Fibroblast of lung (primary cell): ENCODE data around the gene TCIRG1. TPM values are rescaled to one million over a fixed set of nuclear protein-coding genes. Genes with fewer than 3 reads are reported as not detected.

Source experiments
- DNase-seq, 2 donors: peaks; one replicate each; pipeline versions ENCODE4 v3.0.0 to v3.0.0-alpha.2; 2010; ENCODE audit warnings: low read depth in 2 of 2
- H2AFZ ChIP-seq: 2 replicates; pipeline ENCODE4 v1.5.1; 2012; ENCODE audit warnings: low read length, control low read depth, inconsistent platforms
- H3K27ac ChIP-seq: 2 replicates; pipeline ENCODE4 v1.5.1; 2011; ENCODE audit warnings: low read length, control low read depth; ENCODE audit not compliant: insufficient read depth
- H3K27me3 ChIP-seq: 2 replicates; pipeline ENCODE4 v1.5.1; 2011; ENCODE audit warnings: mild to moderate bottlenecking, low read length; ENCODE audit not compliant: control insufficient read depth, insufficient read depth
- H3K36me3 ChIP-seq: 2 replicates; pipeline ENCODE4 v1.5.1; 2011; ENCODE audit warnings: low read length; ENCODE audit not compliant: control insufficient read depth, insufficient read depth
- H3K4me1 ChIP-seq: 2 replicates; pipeline ENCODE4 v1.5.1; 2011; ENCODE audit warnings: low read length; ENCODE audit not compliant: control insufficient read depth, insufficient read depth; ENCODE audit errors: extremely low read depth
- H3K4me2 ChIP-seq: 2 replicates; pipeline ENCODE4 v1.5.1; 2011; ENCODE audit warnings: low read length, control low read depth; ENCODE audit not compliant: insufficient read depth; ENCODE audit errors: extremely low read depth
- H3K4me3 ChIP-seq, 4 experiments: fragments of 200-600 bp in 1 of 4; sonication (generic) in 1 of 4; replicated peaks in 1 of 4; 2 replicates each; pipeline ENCODE4 v1.5.1; 2011 to 2016; ENCODE audit warnings: low read length in 4 of 4, low read depth in 3 of 4, mild to moderate bottlenecking in 3 of 4, control low read depth in 2 of 4, inconsistent platforms in 1 of 4, mixed read lengths in 1 of 4; ENCODE audit not compliant: insufficient read depth in 1 of 4; ENCODE audit errors: control extremely low read depth in 1 of 4
- H3K79me2 ChIP-seq: 2 replicates; pipeline ENCODE4 v1.5.1; 2012; ENCODE audit warnings: mild to moderate bottlenecking, low read length, inconsistent platforms; ENCODE audit not compliant: control insufficient read depth, insufficient read depth
- H3K9ac ChIP-seq: 2 replicates; pipeline ENCODE4 v1.5.1; 2011; ENCODE audit warnings: mild to moderate bottlenecking, low read length, control low read depth; ENCODE audit not compliant: insufficient read depth
- H3K9me3 ChIP-seq: 2 replicates; pipeline ENCODE4 v1.5.1; 2012; ENCODE audit warnings: low read depth, low read length; ENCODE audit not compliant: control insufficient read depth, insufficient read depth
- H4K20me1 ChIP-seq: 2 replicates; pipeline ENCODE4 v1.5.1; 2011; ENCODE audit warnings: low read length; ENCODE audit not compliant: control insufficient read depth, insufficient read depth; ENCODE audit errors: extremely low read depth
- EZH2 ChIP-seq: IDR thresholded peaks from 2 replicates; pipeline ENCODE4 v1.5.1; 2012; ENCODE audit warnings: low read length, control low read depth, mild to moderate bottlenecking; ENCODE audit errors: missing control alignments
- polyA plus RNA-seq, 2 donors: library from polyadenylated mRNA; depleted of rRNA in 1 of 2; stranded (reverse) in 1 of 2; unstranded in 1 of 2; fragments of >200 nt; gene quantifications; 2 replicates each; pipeline ENCODE4 v1.2.1, GENCODE V29; 2011 to 2012; ENCODE audit warnings: missing spikeins in 1 of 2
- total RNA-seq: library from RNA; depleted of rRNA; stranded (reverse); fragments of >200 nt; gene quantifications from 2 replicates; pipeline ENCODE4 v1.2.1, GENCODE V29; 2014
- TF ChIP-seq, protein P1 (sequence below), 2 donors: IDR thresholded peaks in 1 of 2; conservative IDR thresholded peaks in 1 of 2; 1 replicate in 1 of 2; 2 replicates in 1 of 2; pipeline ENCODE4 v1.5.1; 2011 to 2012; ENCODE audit warnings: low read length in 2 of 2, control low read depth in 1 of 2, inconsistent platforms in 1 of 2, low read depth in 1 of 2, mild to moderate bottlenecking in 1 of 2

Gene TCIRG1
- total and polyA plus RNA-seq, 2 donors (not counting 1 experiment from before 2014, with no cell fraction given), result 26.7 to 46.2 TPM

DNA sequence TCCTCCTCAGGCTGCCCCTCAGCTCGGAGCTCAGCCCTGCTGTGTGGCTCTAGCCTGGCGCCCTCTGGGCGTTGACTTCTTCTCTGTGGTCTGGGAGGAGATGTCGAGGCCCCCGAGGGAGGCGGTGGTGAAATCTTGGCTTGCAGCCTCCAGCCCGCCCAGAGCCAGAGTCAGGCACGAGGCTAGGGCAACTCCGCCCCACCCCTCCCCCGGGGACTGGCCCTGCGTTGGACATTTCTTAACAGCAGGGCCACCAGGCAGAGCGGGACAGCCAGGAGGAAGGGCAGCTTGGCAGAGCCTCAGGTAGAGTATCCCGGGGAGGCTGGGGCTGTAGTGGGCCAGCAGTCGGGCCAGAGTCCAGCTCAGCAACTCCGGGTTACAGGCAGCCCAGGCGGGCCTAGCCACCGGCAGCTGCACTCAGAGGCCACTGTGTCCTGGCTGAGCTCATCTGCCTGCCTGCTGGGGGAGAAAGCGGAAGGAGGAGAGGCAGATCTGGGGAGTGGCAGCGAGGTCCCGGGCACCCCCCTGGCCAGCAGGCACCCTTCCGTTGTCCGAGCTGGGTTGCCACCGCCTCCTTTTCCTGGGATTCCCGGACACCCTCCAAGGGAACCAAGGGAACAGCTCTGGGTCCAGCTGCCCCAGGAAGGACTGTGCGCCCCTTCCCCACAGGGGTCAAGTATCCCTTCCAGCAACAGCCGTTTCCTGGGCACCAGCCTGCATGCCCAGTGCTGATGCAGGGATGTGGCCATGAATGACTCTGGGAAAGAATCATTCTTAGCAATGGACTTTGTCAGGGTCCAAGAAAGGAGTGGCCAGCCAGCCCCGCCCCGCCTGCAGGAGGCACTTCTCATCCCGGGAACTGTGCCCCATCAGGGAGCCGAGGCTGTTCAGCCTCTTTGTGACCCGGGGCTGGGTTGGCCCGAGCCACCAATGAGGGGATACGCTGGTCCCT lies 28.5 kb upstream of the TCIRG1 start, which contains the start of gene ALDH3B1:
Gene ALDH3B1, plus strand, starts transcription at position 238 of the 952 bp plus-strand sequence. CDS start 4,971 bp downstream, outside the sequence.
- DNase-seq, result peak; percentile 74 to 91

DNA sequence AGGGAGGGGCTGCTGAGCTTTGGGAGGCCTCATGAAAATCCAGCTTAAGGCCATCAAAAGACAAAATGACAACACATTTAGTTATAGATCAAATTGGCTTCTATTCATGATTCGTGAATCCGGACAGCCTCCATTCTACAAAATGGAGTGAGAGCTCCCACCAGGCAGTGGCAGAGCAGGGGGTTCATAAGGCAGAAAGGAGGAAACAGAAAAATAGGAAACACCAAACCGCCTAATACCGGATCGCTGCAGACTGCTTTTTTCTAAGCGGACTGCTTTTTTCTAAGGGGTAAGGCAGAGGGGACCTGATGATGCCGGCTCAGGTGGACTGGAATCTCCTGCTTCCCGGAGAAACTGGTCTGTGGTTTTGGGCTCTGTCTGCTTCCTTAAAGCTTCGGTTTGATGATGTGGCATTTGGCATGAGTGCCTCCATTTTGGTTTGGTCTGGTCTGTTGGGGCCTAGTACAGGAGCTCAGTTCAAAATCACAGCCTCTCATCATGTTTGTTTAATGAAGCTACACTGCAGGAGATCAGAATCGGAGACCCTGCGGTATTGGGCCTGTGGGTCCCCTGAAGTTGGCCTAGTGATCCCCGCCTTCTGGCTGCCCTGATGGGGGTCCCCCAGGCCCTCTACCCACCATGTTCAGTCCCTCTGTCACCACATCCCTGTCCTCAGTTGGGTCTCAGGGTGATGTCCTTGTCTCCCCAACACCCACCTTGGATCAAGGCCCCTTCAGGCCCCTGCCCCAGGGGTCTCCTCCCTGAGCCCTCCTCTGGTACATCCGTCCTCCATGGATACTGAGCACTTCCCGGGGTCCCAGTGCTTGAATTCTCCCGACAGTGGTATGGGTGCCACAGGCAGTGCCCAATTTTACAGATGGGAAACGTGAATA lies 27.5 kb upstream of the TCIRG1 start:
- Histone ChIP-seq H3K9me3 (no peaks in the 10 kb centered on the region), H3K36me3 (peaks cover 6% of the 10 kb centered on the region), H3K4me1 (peaks cover 33% of the 10 kb centered on the region), H3K27ac (peak overlapping the region; percentile 97), H3K9ac (peak overlapping the region; percentile 95), H4K20me1 (no peaks in the 10 kb centered on the region), H3K27me3 (no peaks in the 10 kb centered on the region), H2AFZ (no peak overlapping the region), H3K4me3 (peak overlapping the region; percentile 52 to 67 (median 60)), H3K79me2 (peaks cover 21% of the 10 kb centered on the region), H3K4me2 (peak overlapping the region; percentile 85)
- TF ChIP-seq, protein P1, sequence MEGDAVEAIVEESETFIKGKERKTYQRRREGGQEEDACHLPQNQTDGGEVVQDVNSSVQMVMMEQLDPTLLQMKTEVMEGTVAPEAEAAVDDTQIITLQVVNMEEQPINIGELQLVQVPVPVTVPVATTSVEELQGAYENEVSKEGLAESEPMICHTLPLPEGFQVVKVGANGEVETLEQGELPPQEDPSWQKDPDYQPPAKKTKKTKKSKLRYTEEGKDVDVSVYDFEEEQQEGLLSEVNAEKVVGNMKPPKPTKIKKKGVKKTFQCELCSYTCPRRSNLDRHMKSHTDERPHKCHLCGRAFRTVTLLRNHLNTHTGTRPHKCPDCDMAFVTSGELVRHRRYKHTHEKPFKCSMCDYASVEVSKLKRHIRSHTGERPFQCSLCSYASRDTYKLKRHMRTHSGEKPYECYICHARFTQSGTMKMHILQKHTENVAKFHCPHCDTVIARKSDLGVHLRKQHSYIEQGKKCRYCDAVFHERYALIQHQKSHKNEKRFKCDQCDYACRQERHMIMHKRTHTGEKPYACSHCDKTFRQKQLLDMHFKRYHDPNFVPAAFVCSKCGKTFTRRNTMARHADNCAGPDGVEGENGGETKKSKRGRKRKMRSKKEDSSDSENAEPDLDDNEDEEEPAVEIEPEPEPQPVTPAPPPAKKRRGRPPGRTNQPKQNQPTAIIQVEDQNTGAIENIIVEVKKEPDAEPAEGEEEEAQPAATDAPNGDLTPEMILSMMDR (conservative IDR thresholded peaks at IDR 0.05 in 1 of 2, IDR thresholded peaks at IDR 0.05 in 1 of 2; ENCODE audit: low read depth in 1 of 2, low read length in 2 of 2), result no peak
- no peak for TF ChIP-seq EZH2
- peak in 1 of 2 donors; percentile 23 for DNase-seq

More for the DNA sequence above, 28.5 kb upstream of the TCIRG1 start, which contains the start of gene ALDH3B1:
- peaks cover 33% of the 10 kb centered on the region for H3K4me1 ChIP-seq
- H3K9ac ChIP-seq, result peak within 1 kb of the TSS; percentile 95
- H3K4me2 ChIP-seq, result peak within 1 kb of the TSS; percentile 85
- no peaks in the 10 kb centered on the region for H4K20me1 ChIP-seq
- H2AFZ ChIP-seq, result no peak within 1 kb of the TSS
- H3K27ac ChIP-seq, result peak within 1 kb of the TSS; percentile 97
- H3K36me3 ChIP-seq, result peaks cover 6% of the 10 kb centered on the region
- H3K4me3 ChIP-seq, result peak within 1 kb of the TSS; percentile 52 to 67 (median 60)
- TF ChIP-seq EZH2, result no peak
- TF ChIP-seq, protein P1 (conservative IDR thresholded peaks at IDR 0.05 in 1 of 2, IDR thresholded peaks at IDR 0.05 in 1 of 2; ENCODE audit: low read depth in 1 of 2, low read length in 2 of 2), result no peak
- H3K79me2 ChIP-seq, result peaks cover 21% of the 10 kb centered on the region
- H3K27me3 ChIP-seq, result no peaks in the 10 kb centered on the region
- H3K9me3 ChIP-seq, result no peaks in the 10 kb centered on the region
